ENCODE results near the gene SLC25A17. TPM values are rescaled to one million over a fixed set of nuclear protein-coding genes. Genes with fewer than 3 reads are reported as not detected.
"Not testable (repeated sequence)": the region's sequence is repeated elsewhere in the genome, so short reads cannot be mapped to it uniquely, and the experiment has no call there.

Gene SLC25A17
- total RNA-seq, 1 experiment from 2014 or later = 51.6 TPM

- Histone ChIP-seq H3K27me3 (replicated peaks; ENCODE audit: insufficient read depth, low read depth, low read length, poor library complexity) (no peaks in the 10 kb centered on the region), H3K4me3 (ENCODE audit: low read depth, low read length, poor library complexity, severe bottlenecking) (no peak overlapping the region), H3K4me1 (ENCODE audit: insufficient read depth, low read length, poor library complexity, severe bottlenecking) (peaks cover 31% of the 10 kb centered on the region), H3K27ac (ENCODE audit: low read depth, low read length, poor library complexity, severe bottlenecking) (peak overlapping the region; percentile 67), H3K9me3 (ENCODE audit: low read depth, low read length, poor library complexity, severe bottlenecking) (no peaks in the 10 kb centered on the region), H3K36me3 (ENCODE audit: insufficient read depth, low read length, poor library complexity, severe bottlenecking) (peaks cover 13% of the 10 kb centered on the region)
- TF ChIP-seq CTCF (conservative IDR thresholded peaks at IDR 0.05; ENCODE audit: low read depth, low read length) = no peak
- TF ChIP-seq EZH2 (IDR thresholded peaks at IDR 0.05; ENCODE audit: borderline replicate concordance, low read depth, low read length, poor library complexity, severe bottlenecking) = no peak
- ChIA-PET POLR2A (ENCODE audit: low non-redundant PET) (no interaction called here), CTCF (no interaction called here)
- DNase-seq (ENCODE audit: low spot score) = peak; percentile 95
- no TSS peak for BruUV-seq (replicated peaks)
- intact Hi-C loops (cut with micrococcal nuclease; ENCODE audit: unreplicated experiment) = no loop called here
Measured at GRCh38 chr22:40791241-40791640, 27.9 kb downstream of the SLC25A17 start.

- Histone ChIP-seq H3K4me3 (ENCODE audit: low read depth, low read length, poor library complexity, severe bottlenecking) (no peak overlapping the region), H3K27ac (ENCODE audit: low read depth, low read length, poor library complexity, severe bottlenecking) (no peak overlapping the region), H3K27me3 (replicated peaks; ENCODE audit: insufficient read depth, low read depth, low read length, poor library complexity) (no peaks in the 10 kb centered on the region), H3K9me3 (ENCODE audit: low read depth, low read length, poor library complexity, severe bottlenecking) (no peaks in the 10 kb centered on the region), H3K4me1 (ENCODE audit: insufficient read depth, low read length, poor library complexity, severe bottlenecking) (peaks cover 31% of the 10 kb centered on the region), H3K36me3 (ENCODE audit: insufficient read depth, low read length, poor library complexity, severe bottlenecking) (peaks cover 17% of the 10 kb centered on the region)
- no peak for DNase-seq (ENCODE audit: low spot score)
- intact Hi-C loops (cut with micrococcal nuclease; ENCODE audit: unreplicated experiment) = no loop called here
- TF ChIP-seq CTCF (conservative IDR thresholded peaks at IDR 0.05; ENCODE audit: low read depth, low read length) (no peak), EZH2 (IDR thresholded peaks at IDR 0.05; ENCODE audit: borderline replicate concordance, low read depth, low read length, poor library complexity, severe bottlenecking) (no peak)
- CTCF ChIA-PET = no interaction called here
- no TSS peak for BruUV-seq (replicated peaks)
- POLR2A ChIA-PET (ENCODE audit: low non-redundant PET) = no interaction called here
Measured at GRCh38 chr22:40789131-40789530, 30.0 kb downstream of the SLC25A17 start.

GRCh38 chr22:40782521-40782920 is 36.6 kb downstream of the SLC25A17 start:
- Histone ChIP-seq H3K4me3 (ENCODE audit: low read depth, low read length, poor library complexity, severe bottlenecking) (no peak overlapping the region), H3K27me3 (replicated peaks; ENCODE audit: insufficient read depth, low read depth, low read length, poor library complexity) (no peaks in the 10 kb centered on the region), H3K4me1 (ENCODE audit: insufficient read depth, low read length, poor library complexity, severe bottlenecking) (no peaks in the 10 kb centered on the region), H3K36me3 (ENCODE audit: insufficient read depth, low read length, poor library complexity, severe bottlenecking) (peaks cover 21% of the 10 kb centered on the region), H3K9me3 (ENCODE audit: low read depth, low read length, poor library complexity, severe bottlenecking) (no peaks in the 10 kb centered on the region), H3K27ac (ENCODE audit: low read depth, low read length, poor library complexity, severe bottlenecking) (no peak overlapping the region)
- ChIA-PET CTCF (no interaction called here), POLR2A (ENCODE audit: low non-redundant PET) (no interaction called here)
- no peak for TF ChIP-seq CTCF (conservative IDR thresholded peaks at IDR 0.05; ENCODE audit: low read depth, low read length)
- no peak for TF ChIP-seq EZH2 (IDR thresholded peaks at IDR 0.05; ENCODE audit: borderline replicate concordance, low read depth, low read length, poor library complexity, severe bottlenecking)
- intact Hi-C loops (cut with micrococcal nuclease; ENCODE audit: unreplicated experiment) = no loop called here
- BruUV-seq (replicated peaks) = no TSS peak
- DNase-seq (ENCODE audit: low spot score) = no peak

GRCh38 chr22:40781749-40782148 is 37.4 kb downstream of the SLC25A17 start:
- H3K9me3 ChIP-seq (ENCODE audit: low read depth, low read length, poor library complexity, severe bottlenecking); H3K27ac ChIP-seq (ENCODE audit: low read depth, low read length, poor library complexity, severe bottlenecking); H3K4me3 ChIP-seq (ENCODE audit: low read depth, low read length, poor library complexity, severe bottlenecking); intact Hi-C loops (cut with micrococcal nuclease; ENCODE audit: unreplicated experiment); CTCF ChIA-PET; DNase-seq (ENCODE audit: low spot score); BruUV-seq (replicated peaks); H3K27me3 ChIP-seq (replicated peaks; ENCODE audit: insufficient read depth, low read depth, low read length, poor library complexity); POLR2A ChIA-PET (ENCODE audit: low non-redundant PET); H3K4me1 ChIP-seq (ENCODE audit: insufficient read depth, low read length, poor library complexity, severe bottlenecking): not testable (repeated sequence)
- H3K36me3 ChIP-seq (ENCODE audit: insufficient read depth, low read length, poor library complexity, severe bottlenecking) = peaks cover 27% of the 10 kb centered on the region
